ENCODE data around the gene PHF19. TPM values are rescaled to one million over a fixed set of nuclear protein-coding genes. Genes with fewer than 3 reads are reported as not detected.

The PHF19 gene
- total RNA-seq, 1 experiment from 2014 or later = 66.8 TPM

DNA sequence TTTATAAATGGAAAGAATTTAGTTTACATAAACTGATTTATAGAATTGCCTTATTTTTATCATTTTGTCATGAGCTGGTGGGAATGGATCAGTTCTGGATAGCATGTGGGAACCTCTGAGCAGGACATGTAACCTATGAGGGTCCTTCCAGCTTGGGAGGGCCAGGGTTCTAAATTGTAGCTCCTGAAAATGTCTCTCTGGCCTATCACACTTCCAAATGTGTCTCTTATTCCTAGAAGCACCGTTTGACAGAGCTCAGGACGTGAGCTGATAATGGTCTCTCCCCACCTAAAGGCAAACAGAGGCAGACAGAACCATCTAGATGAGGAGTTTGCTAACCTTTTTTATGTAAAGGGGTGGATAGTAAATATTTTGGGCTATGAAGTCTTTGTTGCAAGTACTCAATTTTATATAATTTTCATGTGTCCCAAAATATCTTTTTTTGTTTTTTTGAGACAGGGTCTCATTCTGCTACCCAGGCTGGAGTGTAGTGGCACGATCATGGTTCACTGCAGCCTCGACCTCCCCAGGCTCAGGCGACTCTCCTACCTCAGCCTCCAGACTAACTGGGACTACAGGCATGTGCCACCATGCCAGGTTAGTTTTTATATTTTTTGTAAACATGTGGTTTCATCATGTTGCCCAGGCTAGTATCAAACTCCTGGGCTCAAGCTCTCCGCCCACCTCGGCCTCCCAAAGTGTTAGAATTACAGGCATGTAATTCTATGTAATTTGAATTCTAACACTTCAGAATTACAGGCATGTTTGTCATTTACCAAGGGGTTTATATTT is 45.6 kb upstream of the PHF19 start:
- peaks cover 50 to 65% of the 10 kb centered on the region in 2 experiments for H3K4me1 Mint-ChIP-seq
- Histone ChIP-seq H3K27me3 (ENCODE audit: insufficient read depth, low read length) (no peaks in the 10 kb centered on the region), H2BK120ac (ENCODE audit: low read depth, low read length, poor library complexity, severe bottlenecking) (no peak overlapping the region), H4K8ac (replicated peaks; ENCODE audit: insufficient read length, low read depth, low read length) (no peak overlapping the region), H4K20me1 (ENCODE audit: control insufficient read depth, insufficient read depth, insufficient read length) (no peaks in the 10 kb centered on the region), H3K79me2 (ENCODE audit: insufficient read depth, low read length) (no peaks in the 10 kb centered on the region), H2AK5ac (ENCODE audit: insufficient read length, low read length) (no peak overlapping the region), H2BK12ac (ENCODE audit: insufficient read length, low read depth, low read length) (no peak overlapping the region), H3K4me2 (ENCODE audit: insufficient read depth, insufficient read length, low read length) (no peak overlapping the region), H3K56ac (ENCODE audit: insufficient read length, low read depth, low read length) (no peak overlapping the region), H2AFZ (ENCODE audit: low read length) (no peak overlapping the region), H3K18ac (ENCODE audit: insufficient read length, low read depth, low read length) (no peak overlapping the region), H4K5ac (ENCODE audit: insufficient read length, low read depth, low read length) (no peak overlapping the region), H3K27ac (ENCODE audit: insufficient read length, low read depth, low read length) (no peak overlapping the region), H3K4ac (ENCODE audit: low read depth, low read length) (no peak overlapping the region), H3K14ac (ENCODE audit: insufficient read depth, low read length) (no peak overlapping the region), H3K9ac (ENCODE audit: extremely low read depth, insufficient read length, low read length) (no peak overlapping the region), H3T11ph (ENCODE audit: low read length) (no peak overlapping the region), H3K4me1 (ENCODE audit: insufficient read depth, low read length) (peaks cover 5% of the 10 kb centered on the region; the same call in 1 of the 2 replicates), H3K79me1 (ENCODE audit: insufficient read depth, low read depth, low read length, poor library complexity, severe bottlenecking) (no peaks in the 10 kb centered on the region), H4K91ac (ENCODE audit: insufficient read length, low read depth, low read length) (no peak overlapping the region), H3K23me2 (ENCODE audit: insufficient read length, low read depth, low read length, poor library complexity, severe bottlenecking) (no peaks in the 10 kb centered on the region), H3K23ac (ENCODE audit: insufficient read length, low read depth, low read length) (no peak overlapping the region), H2BK5ac (ENCODE audit: insufficient read length, low read length) (no peak overlapping the region), H3K9me3 (ENCODE audit: control insufficient read depth, low read depth, low read length) (no peaks in the 10 kb centered on the region), H2BK20ac (ENCODE audit: low read depth, low read length, poor library complexity, severe bottlenecking) (no peak overlapping the region), H2BK15ac (ENCODE audit: low read depth, low read length) (no peak overlapping the region)
- no CpG with 5 or more reads among the region's 7 CpGs for WGBS (ENCODE audit: extremely low coverage, insufficient read length, low lambda C conversion rate)
- H3K27me3 Mint-ChIP-seq (ENCODE audit: low read depth) = peaks cover 6% of the 10 kb centered on the region
- H3K9me3 Mint-ChIP-seq = peaks cover 0 to 1% of the 10 kb centered on the region in 2 experiments; a peak in 1 of 5 replicates
- no peak for TF ChIP-seq CTCF (conservative IDR thresholded peaks at IDR 0.05)
- H3K36me3 Mint-ChIP-seq (ENCODE audit: insufficient read depth in 1 of 3, low read depth in 3 of 3) = peaks cover 0 to under 1% (median 0%) of the 10 kb centered on the region in 3 experiments; a peak in 1 of 7 replicates
- H3K4me3 Mint-ChIP-seq = no peak overlapping the region
- H3K27ac Mint-ChIP-seq = no peak overlapping the region
- DNase-seq = no peak

All from H9 (cell line).